ENCODE data around the gene NHEJ1.

Gene NHEJ1

DNA sequence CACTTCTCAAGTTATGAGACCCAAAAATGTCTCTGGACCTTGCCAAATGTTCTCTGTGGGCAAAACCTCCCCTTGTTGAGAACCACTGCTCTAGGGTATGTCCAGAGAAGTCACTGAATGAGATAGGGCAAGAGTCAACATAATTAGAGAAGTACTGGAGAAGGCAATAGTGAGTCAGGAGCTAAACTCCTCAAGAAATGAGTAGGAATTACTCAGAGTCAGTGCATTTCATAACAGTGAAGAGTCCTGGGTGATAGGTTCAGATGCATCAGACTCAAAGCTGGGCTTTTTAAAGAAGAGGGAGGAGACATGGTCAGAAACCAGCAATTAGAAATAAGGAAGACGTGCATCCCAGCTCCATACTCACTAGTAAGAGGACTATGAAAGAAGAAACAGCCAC lies 61.3 kb downstream of the NHEJ1 start:
- no peaks in the 10 kb centered on the region for H3K36me3 ChIP-seq (replicated peaks; ENCODE audit: insufficient read depth, low read length)
- no peaks in the 10 kb centered on the region for H3F3A ChIP-seq (ENCODE audit: insufficient read depth, low read length)
- no peak for DNase-seq
- TF ChIP-seq EZH2 (optimal IDR thresholded peaks at IDR 0.05; ENCODE audit: low read depth, low read length), result no peak
- TF ChIP-seq EZH2phosphoT487 (IDR thresholded peaks at IDR 0.05; ENCODE audit: low read length), result no peak
- no peak for TF ChIP-seq CTCF (IDR thresholded peaks at IDR 0.05; ENCODE audit: low read length)
- H4K20me1 ChIP-seq (ENCODE audit: insufficient read depth, low read length), result no peaks in the 10 kb centered on the region
- H3K9ac ChIP-seq (ENCODE audit: low read length), result no peak overlapping the region
- no peaks in the 10 kb centered on the region for H3K79me2 ChIP-seq (ENCODE audit: low read length)
- no peak overlapping the region for H3K4me2 ChIP-seq (ENCODE audit: low read depth, low read length)
- no peaks in the 10 kb centered on the region for H3K9me3 ChIP-seq (replicated peaks; ENCODE audit: insufficient read depth, low read length)
- H3K27me3 ChIP-seq (replicated peaks; ENCODE audit: insufficient read depth, low read length), result no peaks in the 10 kb centered on the region
- H3K27ac ChIP-seq (ENCODE audit: low read length), result no peak overlapping the region
- H2AFZ ChIP-seq (ENCODE audit: low read length), result no peak overlapping the region
- H3K9me2 ChIP-seq (replicated peaks; ENCODE audit: insufficient read depth, low read length), result no peaks in the 10 kb centered on the region
- no peaks in the 10 kb centered on the region for H3K4me1 ChIP-seq (ENCODE audit: low read length)
- no peak overlapping the region for H3K4me3 ChIP-seq (ENCODE audit: low read length)

- Histone ChIP-seq H3K4me3 (ENCODE audit: low read length) (no peak overlapping the region), H3K9me3 (replicated peaks; ENCODE audit: insufficient read depth, low read length) (no peaks in the 10 kb centered on the region), H3K27ac (ENCODE audit: low read length) (no peak overlapping the region), H3K4me1 (ENCODE audit: low read length) (no peaks in the 10 kb centered on the region), H4K20me1 (ENCODE audit: insufficient read depth, low read length) (no peaks in the 10 kb centered on the region), H3F3A (ENCODE audit: insufficient read depth, low read length) (no peaks in the 10 kb centered on the region), H3K4me2 (ENCODE audit: low read depth, low read length) (no peak overlapping the region), H3K9me2 (replicated peaks; ENCODE audit: insufficient read depth, low read length) (no peaks in the 10 kb centered on the region), H2AFZ (ENCODE audit: low read length) (no peak overlapping the region), H3K79me2 (ENCODE audit: low read length) (no peaks in the 10 kb centered on the region), H3K9ac (ENCODE audit: low read length) (no peak overlapping the region), H3K27me3 (replicated peaks; ENCODE audit: insufficient read depth, low read length) (no peaks in the 10 kb centered on the region), H3K36me3 (replicated peaks; ENCODE audit: insufficient read depth, low read length) (no peaks in the 10 kb centered on the region)
- no peak for TF ChIP-seq EZH2phosphoT487 (IDR thresholded peaks at IDR 0.05; ENCODE audit: low read length)
- no peak for DNase-seq
Observed at GRCh38 chr2:219095406-219095935, 65.1 kb downstream of the NHEJ1 start.

GRCh38 chr2:219094171-219094570 lies 66.4 kb downstream of the NHEJ1 start:
- no peaks in the 10 kb centered on the region for H3K79me2 ChIP-seq (ENCODE audit: low read length)
- DNase-seq, result no peak
- H3K27me3 ChIP-seq (replicated peaks; ENCODE audit: insufficient read depth, low read length), result no peaks in the 10 kb centered on the region
- H3K9me2 ChIP-seq (replicated peaks; ENCODE audit: insufficient read depth, low read length), result no peaks in the 10 kb centered on the region
- no peaks in the 10 kb centered on the region for H3K9me3 ChIP-seq (replicated peaks; ENCODE audit: insufficient read depth, low read length)
- no peaks in the 10 kb centered on the region for H3F3A ChIP-seq (ENCODE audit: insufficient read depth, low read length)
- no peaks in the 10 kb centered on the region for H3K36me3 ChIP-seq (replicated peaks; ENCODE audit: insufficient read depth, low read length)
- no peak overlapping the region for H3K4me2 ChIP-seq (ENCODE audit: low read depth, low read length)
- no peaks in the 10 kb centered on the region for H3K4me1 ChIP-seq (ENCODE audit: low read length)
- no peak overlapping the region for H3K4me3 ChIP-seq (ENCODE audit: low read length)
- TF ChIP-seq CTCF (IDR thresholded peaks at IDR 0.05; ENCODE audit: low read length), result no peak
- TF ChIP-seq EZH2phosphoT487 (IDR thresholded peaks at IDR 0.05; ENCODE audit: low read length), result no peak
- TF ChIP-seq EZH2 (optimal IDR thresholded peaks at IDR 0.05; ENCODE audit: low read depth, low read length), result no peak
- H2AFZ ChIP-seq (ENCODE audit: low read length), result no peak overlapping the region
- no peak overlapping the region for H3K9ac ChIP-seq (ENCODE audit: low read length)
- H4K20me1 ChIP-seq (ENCODE audit: insufficient read depth, low read length), result no peaks in the 10 kb centered on the region
- H3K27ac ChIP-seq (ENCODE audit: low read length), result no peak overlapping the region

DNA sequence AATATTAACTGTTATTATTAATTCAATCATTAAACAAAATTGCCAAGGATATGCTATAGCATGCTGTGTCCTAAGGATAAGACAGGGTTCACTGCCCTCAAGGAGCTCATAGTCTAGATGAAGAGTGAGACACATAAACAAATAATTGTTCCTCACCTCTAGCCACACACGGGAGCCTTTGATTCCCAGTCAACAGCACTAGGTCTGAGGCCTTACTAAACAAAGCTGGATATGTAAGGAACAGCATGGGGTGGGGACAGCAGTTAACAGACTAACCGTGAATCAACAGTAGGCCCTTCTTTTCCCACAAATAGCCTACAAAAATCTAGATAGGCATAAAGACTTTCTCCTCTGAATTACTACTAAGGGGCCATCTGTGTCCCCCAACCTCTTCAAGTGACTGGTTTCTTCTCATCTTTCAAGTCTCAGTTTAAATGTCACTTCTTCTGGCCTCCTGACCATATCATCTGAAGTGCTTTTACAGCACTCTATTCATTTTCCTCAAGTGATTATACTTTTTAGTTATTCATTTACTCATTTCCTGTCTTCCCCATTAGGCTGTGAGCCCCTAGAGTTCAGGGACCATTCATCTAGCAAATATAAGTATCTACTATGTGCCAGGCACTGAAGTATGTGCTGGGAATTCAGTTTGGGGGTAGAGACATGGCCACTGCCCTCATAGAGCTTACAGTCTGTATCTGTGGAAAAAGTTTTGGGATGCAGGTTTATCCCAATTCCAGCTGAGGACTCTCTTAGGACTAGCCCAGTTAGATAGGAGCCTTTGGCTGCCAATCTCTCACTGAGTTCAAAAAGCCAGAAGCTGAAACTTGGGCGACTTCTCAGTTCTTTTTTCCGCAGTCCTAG lies 69.9 kb downstream of the NHEJ1 start:
- no peaks in the 10 kb centered on the region for H3K79me2 ChIP-seq (ENCODE audit: low read length)
- no peak overlapping the region for H3K9ac ChIP-seq (ENCODE audit: low read length)
- H3K4me2 ChIP-seq (ENCODE audit: low read depth, low read length), result no peak overlapping the region
- no peaks in the 10 kb centered on the region for H3F3A ChIP-seq (ENCODE audit: insufficient read depth, low read length)
- no peaks in the 10 kb centered on the region for H3K36me3 ChIP-seq (replicated peaks; ENCODE audit: insufficient read depth, low read length)
- no peaks in the 10 kb centered on the region for H3K9me2 ChIP-seq (replicated peaks; ENCODE audit: insufficient read depth, low read length)
- no peak for TF ChIP-seq EZH2phosphoT487 (IDR thresholded peaks at IDR 0.05; ENCODE audit: low read length)
- TF ChIP-seq EZH2 (optimal IDR thresholded peaks at IDR 0.05; ENCODE audit: low read depth, low read length), result no peak
- no peak for TF ChIP-seq CTCF (IDR thresholded peaks at IDR 0.05; ENCODE audit: low read length)
- no peaks in the 10 kb centered on the region for H3K9me3 ChIP-seq (replicated peaks; ENCODE audit: insufficient read depth, low read length)
- no peaks in the 10 kb centered on the region for H4K20me1 ChIP-seq (ENCODE audit: insufficient read depth, low read length)
- DNase-seq, result no peak
- H3K4me1 ChIP-seq (ENCODE audit: low read length), result no peaks in the 10 kb centered on the region
- H2AFZ ChIP-seq (ENCODE audit: low read length), result no peak overlapping the region
- H3K27ac ChIP-seq (ENCODE audit: low read length), result no peak overlapping the region
- H3K27me3 ChIP-seq (replicated peaks; ENCODE audit: insufficient read depth, low read length), result no peaks in the 10 kb centered on the region
- no peak overlapping the region for H3K4me3 ChIP-seq (ENCODE audit: low read length)
